Activated CD4-positive, alpha-beta T cell treated with anti-CD3 and anti-CD28 coated beads, Interleukin-10, Interleukin-2, amounts not matched to agents 100 ng/mL and 50 ng/mL, durations not matched to agents 16 hours and 8 hours (primary cell): ENCODE data around the gene SERPINA12.

Experiments used
- DNase-seq: peaks from one replicate; pipeline ENCODE4 v3.0.0-alpha.2; 2020

SERPINA12 gene, protein sequence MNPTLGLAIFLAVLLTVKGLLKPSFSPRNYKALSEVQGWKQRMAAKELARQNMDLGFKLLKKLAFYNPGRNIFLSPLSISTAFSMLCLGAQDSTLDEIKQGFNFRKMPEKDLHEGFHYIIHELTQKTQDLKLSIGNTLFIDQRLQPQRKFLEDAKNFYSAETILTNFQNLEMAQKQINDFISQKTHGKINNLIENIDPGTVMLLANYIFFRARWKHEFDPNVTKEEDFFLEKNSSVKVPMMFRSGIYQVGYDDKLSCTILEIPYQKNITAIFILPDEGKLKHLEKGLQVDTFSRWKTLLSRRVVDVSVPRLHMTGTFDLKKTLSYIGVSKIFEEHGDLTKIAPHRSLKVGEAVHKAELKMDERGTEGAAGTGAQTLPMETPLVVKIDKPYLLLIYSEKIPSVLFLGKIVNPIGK

GRCh38 chr14:94509356-94509755 is at the start of gene SERPINA12:
Gene SERPINA12, minus strand, starts transcription at chr14:94509469. Its CDS starts 11,072 bp downstream, at chr14:94498397.
- no peak for DNase-seq

DNA sequence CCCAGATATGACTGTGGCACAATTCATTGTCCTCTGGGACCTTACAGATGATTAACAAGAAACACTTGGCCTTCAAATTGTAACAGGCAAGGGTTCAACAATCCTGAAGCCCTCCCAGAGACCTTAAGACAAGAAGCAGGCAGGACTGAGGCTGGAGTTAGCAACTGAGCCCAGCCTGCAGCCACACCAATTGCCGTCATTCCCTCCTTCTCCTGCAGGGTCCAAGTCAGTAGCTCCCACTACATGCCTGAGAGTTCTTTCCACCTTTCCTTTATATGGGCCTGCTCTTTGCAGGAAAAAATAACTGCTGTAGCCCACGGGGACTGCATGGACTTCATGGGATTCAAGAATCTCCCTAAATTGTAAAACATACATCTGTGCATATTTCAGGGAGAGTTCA is 49.6 kb upstream of the SERPINA12 start:
- DNase-seq, result no peak

GRCh38 chr14:94557327-94557726 is 48.1 kb upstream of the SERPINA12 start:
- no peak for DNase-seq

- DNase-seq, result no peak
Observed at GRCh38 chr14:94555991-94556390, 46.7 kb upstream of the SERPINA12 start.

DNA sequence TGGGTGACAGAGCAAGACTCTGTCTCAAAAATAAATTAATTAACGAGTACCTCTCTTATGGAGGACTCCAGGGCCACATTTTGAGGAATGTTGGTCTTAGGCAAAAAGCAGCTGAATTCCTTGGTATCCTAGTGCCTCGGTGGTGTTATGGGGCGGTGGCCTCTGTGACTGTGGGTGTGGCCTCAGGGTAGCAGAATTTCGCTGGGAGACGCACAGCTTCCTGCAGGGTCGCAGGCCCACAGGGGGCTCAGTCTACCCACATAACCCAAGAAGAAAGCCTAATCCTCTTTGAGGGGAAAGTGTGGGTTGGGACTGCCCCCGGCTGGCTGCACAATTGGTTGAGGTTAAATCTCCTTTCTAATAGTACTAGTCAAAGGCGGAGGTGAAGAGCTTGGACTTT is 40.8 kb upstream of the SERPINA12 start:
- no peak for DNase-seq

- peak; percentile 57 for DNase-seq
Observed at GRCh38 chr14:94548999-94549985, 40.0 kb upstream of the SERPINA12 start.

DNA sequence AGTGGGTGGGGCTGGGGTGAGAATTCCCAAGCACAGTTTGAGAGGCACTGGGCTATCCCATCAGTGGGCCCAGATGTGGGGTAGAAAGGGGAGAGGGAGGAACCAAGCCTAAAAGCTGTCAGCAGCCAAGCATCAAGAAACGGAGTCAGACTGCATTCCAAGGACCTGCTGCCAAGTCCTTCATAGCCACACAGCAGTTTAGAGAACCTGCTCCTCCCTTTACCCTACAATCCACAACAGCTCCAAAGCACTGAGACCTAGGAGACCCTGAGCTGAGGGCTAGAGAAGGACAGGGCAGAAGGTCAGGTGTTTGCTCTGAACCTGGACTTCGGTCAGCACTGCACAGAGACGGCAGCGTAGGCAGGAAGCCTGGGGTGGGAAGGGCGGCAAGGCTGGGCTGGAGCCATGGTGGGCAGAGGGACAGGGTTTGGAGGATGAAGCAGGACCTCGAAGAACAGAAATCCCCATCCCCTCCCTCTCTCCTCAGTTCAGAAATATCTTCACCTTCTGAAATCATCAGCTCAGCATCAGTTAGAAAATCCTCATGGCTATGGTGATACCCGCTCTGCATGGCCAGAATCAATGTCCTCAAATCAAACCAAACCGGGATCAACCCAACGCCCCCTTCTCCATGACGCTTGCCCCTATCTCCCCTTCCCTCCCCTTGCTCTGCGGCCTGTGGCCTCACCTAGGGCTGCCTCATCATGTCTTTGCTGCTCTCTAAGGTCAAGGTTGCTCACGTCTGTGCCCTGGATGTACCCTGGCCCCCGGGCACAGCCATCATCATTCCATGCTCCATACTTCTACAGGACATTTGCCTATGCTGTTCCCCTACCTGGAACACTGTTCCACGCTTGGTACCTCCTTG is 39.1 kb upstream of the SERPINA12 start:
- no peak for DNase-seq

DNA sequence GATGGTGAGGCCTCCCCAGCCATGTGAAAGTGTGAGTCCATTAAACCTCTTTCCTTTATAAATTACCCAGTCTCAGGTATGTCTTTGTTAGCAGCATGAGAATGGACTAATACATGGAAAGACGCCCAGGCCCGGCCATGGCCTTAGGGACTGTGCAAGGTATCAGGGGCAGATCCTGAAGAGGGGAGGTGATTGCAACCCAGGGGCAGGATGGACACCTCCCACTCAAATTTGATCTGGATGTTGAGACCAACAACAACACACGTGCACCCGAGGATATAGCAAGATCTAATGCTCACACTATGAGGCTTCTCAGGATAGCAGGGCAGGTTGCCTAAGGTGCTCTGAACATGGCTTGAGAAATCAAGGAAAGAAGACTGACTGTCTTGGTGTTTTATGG is 38.5 kb upstream of the SERPINA12 start:
- no peak for DNase-seq

DNA sequence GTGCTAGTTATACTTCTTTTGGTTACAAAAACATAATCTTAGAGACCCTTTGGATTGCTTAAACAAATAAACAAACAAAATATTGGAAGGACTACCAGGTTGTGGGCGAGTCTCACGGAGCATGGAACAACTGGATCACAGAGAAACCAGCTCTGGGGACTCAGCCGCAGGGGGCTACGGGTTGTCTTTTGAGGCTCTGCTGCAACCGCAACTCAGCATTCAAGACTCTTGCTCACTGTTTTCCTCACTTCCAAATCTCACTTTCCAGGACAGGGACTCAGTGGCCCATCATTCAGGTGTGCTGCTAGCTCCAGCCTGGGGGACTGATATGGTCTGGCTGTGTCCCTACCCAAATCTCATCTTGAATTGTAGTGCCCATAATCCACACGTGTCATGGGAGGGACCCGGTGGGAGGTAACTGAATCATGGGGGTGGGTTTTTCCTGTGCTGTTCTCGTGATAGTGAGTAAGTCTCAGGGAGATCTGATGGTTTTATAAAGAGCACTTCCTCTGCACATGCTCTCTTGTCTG is 37.9 kb upstream of the SERPINA12 start:
- DNase-seq, result no peak

DNA sequence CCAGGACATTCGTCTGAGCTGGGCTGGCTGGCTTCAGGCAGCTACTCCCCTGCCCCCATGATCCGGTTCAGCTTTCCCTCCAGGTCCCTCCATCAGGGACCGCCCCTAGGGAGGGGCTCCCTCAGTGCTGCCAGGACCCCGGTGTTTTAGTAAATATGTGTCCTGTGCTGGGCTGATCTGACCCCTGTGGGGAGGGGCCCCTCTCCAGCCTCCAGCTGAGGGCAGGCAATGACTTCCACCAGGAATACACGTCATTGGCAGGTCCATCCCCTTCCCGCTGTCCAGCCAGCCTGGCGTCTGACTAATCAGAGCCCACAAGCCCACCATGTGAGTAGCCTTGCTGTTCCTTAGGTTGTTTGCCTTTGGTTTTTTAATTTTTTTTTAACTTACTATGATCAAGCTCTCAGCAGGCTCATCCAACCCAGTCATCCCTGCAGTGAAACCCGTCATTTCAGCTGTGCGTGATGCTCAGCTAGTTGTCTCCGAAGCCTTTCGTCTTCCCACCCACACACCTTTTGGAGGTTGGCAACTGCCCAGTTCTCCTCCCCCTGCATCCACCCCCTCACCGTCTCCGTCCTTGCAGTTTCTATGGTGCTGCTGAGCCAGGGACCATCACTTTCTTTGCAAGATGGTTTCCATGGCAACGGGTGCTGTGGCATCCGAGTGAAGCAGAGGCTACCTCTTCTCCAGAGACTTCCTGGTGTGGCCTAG is 36.0 kb upstream of the SERPINA12 start:
- no peak for DNase-seq

DNA sequence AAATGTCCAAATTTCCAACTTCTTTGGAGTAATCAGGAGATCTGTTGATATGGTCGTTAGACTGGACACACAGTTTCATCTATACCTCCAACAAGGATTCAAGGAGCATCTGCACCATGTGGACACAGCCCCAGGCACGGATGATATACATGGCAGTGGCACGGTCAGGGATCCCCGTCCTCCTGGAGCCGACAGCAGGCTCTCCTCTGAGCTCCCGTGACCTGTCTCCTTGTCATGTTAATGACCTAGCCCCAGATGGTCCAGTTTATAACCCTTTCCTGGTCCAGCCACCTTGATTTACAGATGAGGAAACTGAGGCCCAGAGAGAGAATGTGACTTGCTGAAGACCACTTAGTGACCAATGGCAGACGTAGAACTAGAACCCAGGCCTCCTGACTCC is 35.5 kb upstream of the SERPINA12 start:
- no peak for DNase-seq

DNA sequence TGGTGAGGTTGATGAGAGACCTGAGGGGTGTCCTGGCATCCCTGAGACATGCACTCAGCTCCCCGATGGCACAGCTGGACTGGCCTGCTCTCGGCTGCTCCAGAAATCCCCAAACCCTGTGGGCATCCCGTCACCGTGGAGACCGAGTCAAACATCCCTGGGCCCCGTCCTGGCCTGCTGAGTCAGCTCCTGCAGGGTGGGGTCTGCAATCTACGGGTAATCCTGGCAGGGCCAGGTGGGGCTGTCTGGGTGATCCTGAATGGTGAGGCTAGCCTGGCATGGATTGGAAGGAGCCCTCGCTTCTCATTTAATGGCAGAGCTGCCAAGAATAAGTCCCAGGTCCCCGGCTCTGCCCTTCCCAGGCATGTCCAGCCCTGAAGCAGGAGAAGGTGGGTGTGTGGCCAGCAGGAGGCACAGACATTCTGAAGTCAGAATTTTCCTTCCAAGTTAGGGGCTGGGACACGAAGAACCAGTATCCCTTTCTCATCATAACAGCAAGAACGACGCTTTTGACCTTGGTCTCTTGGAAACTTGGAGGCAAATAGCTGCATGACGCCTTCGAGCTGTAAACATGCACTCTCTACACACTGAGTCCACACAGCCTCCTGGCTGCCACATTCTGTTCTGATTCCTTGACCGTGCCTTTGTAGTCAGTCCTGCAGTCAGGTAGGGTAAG is 34.3 kb upstream of the SERPINA12 start:
- DNase-seq, result no peak

- no peak for DNase-seq
Observed at GRCh38 chr14:94542811-94543440, 33.7 kb upstream of the SERPINA12 start.

GRCh38 chr14:94542111-94542810 is 33.0 kb upstream of the SERPINA12 start:
- DNase-seq, result no peak

GRCh38 chr14:94541234-94541975 is 32.1 kb upstream of the SERPINA12 start:
- no peak for DNase-seq

DNA sequence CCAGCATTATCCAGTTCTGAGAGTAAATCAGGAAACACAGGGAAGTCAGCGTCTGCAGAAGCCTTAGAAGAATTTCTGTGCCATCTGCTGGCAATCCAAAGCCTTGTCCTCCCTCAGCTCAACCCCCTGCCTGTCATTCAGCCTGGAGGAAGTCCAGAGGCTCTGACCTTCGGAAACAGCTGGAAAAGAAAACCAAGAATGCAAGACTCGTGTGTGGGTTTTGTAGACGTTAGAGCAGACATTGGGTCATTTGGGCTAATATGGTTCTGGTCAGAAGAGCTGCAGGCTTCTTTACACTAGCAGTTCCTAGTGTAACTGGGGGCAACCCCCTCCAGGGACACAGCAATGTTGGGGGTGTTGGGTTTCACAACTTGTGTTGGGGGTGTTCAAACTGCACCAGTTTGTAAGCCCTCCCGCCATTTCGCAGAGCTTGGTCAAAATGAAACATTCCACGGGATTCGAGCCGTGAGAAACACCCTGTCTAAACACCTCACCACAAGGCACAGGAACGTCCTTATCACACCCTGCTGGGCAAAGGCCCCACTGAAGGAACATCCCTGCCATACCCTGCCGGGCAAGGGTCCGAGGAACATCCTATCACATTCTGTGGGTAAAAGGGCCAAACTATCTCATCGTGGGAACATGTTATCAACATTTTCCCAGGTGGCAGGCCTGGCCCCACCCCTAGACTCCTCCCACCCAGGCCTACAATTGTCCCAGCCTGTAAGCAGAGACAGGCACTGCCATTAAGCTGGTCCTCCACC is 30.9 kb upstream of the SERPINA12 start:
- no peak for DNase-seq

DNA sequence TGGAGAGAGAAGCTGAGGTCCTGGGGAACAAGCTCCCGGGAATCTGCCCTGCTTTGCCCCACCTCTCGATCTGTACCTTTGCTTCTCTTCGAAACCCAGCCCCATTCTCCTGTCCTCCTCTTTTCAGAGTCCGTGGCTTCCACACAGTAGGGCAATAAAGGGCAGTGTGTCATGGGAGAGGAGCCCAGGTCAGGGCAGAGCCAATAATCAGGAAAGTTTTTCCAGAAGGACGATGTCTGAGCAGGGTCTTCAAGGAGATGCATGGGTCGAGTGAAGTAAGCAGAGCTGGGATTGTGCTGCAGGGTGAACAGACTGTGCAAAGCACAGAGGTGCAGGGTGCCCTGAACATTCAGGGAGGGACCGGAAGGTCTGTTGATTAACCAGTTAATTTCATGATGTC is 29.9 kb upstream of the SERPINA12 start:
- DNase-seq, result no peak

DNA sequence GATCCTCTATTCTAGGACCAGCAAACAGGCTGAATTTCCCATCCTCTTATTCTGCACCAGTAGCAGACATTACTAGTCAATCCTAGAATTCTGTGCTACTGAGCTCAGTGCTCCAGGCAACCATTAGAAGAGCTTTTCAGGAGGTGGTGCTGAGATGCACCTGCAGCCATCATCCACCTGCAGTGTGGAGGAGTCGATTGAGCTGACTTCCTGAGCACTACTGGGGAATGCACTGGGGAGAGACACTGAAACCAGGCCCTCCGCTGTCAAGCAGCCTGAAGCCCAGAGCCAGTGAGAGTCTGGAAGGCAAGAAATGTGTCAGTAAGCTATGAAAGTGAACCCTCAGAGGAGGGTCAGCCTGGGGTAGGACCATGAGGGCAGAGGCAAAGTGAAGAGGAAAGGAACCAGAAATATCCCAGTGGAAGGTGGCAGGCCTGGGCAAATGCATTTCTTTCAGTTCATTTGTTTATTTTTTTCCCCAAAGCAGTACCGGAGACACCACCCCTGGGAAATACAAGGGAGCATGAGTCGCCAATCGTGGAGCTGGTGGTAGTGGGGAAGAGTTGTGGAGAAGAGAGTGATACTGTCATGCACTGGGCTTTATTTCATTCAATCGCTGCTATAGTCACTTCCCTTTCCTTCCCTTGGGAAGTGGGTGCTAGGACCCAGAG is 28.9 kb upstream of the SERPINA12 start:
- no peak for DNase-seq
